RWPE2 (cell line): Measurements from ENCODE around the gene MRPS5.

ENCODE experiments used
- ATAC-seq: fragments of 200-7000 bp; cut with Tn5 transposase; 3 replicates; pipeline ENCODE4 v1.9.1; 2021; ENCODE audit warnings: low read depth
- DNase-seq: peaks from one replicate; pipeline ENCODE4 v3.0.0-alpha.2; 2020; ENCODE audit warnings: low spot score
- H3K27ac ChIP-seq: fragments of 450-650 bp; 2 replicates; pipeline ENCODE4 v1.5.1; 2017; ENCODE audit warnings: mild to moderate bottlenecking; ENCODE audit not compliant: poor library complexity, severe bottlenecking
- H3K27me3 ChIP-seq: fragments of 250-450 bp; sonication (Bioruptor Pico); 2 replicates; pipeline ENCODE4 v1.5.1; 2021; ENCODE audit warnings: mild to moderate bottlenecking, moderate library complexity; ENCODE audit not compliant: insufficient read depth, poor library complexity, severe bottlenecking
- H3K36me3 ChIP-seq: fragments of 250-450 bp; sonication (Bioruptor Pico); 2 replicates; pipeline ENCODE4 v1.5.1; 2020; ENCODE audit warnings: low read depth, mild to moderate bottlenecking, moderate library complexity
- H3K4me1 ChIP-seq: fragments of 250-450 bp; sonication (Bioruptor Pico); 2 replicates; pipeline ENCODE4 v1.5.1; 2021; ENCODE audit warnings: mild to moderate bottlenecking, moderate library complexity; ENCODE audit not compliant: insufficient read depth, poor library complexity, severe bottlenecking
- H3K4me3 ChIP-seq: fragments of 250-450 bp; sonication (Bioruptor Pico); 2 replicates; pipeline ENCODE4 v1.5.1; 2021; ENCODE audit warnings: mild to moderate bottlenecking, moderate library complexity; ENCODE audit not compliant: severe bottlenecking
- H3K9me3 ChIP-seq: fragments of 250-450 bp; sonication (Bioruptor Pico); 2 replicates; pipeline ENCODE4 v1.5.1; 2021; ENCODE audit warnings: mild to moderate bottlenecking, moderate library complexity; ENCODE audit not compliant: severe bottlenecking
- TF ChIP-seq, protein P1 (sequence below): fragments of 450-650 bp; IDR thresholded peaks from one replicate; pipeline ENCODE4 v1.5.1; 2017; ENCODE audit warnings: mild to moderate bottlenecking, moderate library complexity; ENCODE audit not compliant: poor library complexity, severe bottlenecking

The MRPS5 gene

DNA sequence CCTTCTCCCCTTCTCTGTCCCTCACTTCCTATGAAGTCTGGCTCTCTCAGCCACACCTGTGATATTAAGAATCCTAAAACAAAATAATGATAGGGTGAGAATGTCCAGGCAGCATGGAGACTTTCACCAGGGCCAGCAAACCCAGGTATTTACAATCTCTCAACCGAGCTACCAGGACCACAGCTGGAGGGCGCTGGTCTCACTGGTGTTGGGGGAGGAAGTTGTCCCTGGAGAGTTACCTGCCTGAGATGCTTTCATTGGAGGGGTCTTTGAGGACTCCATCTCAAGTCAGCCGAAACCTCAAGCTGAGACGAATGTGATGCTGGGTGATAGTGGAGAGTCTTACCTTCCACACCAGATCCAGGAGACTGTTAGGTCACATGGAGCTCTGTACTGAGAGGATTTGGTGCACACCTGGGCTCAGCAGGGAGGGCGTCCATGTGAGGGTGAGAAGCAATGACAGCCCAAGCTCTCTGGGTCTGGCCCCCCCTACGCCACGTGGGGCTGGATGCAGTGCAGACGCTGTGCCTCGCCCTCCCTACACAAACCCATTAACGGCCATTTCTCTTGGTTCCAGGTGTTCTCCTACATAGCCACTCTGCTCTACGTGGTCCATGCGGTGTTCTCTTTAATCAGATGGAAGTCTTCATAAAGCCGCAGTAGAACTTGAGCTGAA is 68.7 kb downstream of the MRPS5 start:
- Histone ChIP-seq H3K4me1 (peaks cover 4% of the 10 kb centered on the region), H3K36me3 (no peaks in the 10 kb centered on the region), H3K27ac (no peak overlapping the region), H3K9me3 (no peaks in the 10 kb centered on the region), H3K27me3 (no peaks in the 10 kb centered on the region), H3K4me3 (no peak overlapping the region)
- DNase-seq (peak; percentile 12), ATAC-seq (no peak)
- TF ChIP-seq, protein P1, sequence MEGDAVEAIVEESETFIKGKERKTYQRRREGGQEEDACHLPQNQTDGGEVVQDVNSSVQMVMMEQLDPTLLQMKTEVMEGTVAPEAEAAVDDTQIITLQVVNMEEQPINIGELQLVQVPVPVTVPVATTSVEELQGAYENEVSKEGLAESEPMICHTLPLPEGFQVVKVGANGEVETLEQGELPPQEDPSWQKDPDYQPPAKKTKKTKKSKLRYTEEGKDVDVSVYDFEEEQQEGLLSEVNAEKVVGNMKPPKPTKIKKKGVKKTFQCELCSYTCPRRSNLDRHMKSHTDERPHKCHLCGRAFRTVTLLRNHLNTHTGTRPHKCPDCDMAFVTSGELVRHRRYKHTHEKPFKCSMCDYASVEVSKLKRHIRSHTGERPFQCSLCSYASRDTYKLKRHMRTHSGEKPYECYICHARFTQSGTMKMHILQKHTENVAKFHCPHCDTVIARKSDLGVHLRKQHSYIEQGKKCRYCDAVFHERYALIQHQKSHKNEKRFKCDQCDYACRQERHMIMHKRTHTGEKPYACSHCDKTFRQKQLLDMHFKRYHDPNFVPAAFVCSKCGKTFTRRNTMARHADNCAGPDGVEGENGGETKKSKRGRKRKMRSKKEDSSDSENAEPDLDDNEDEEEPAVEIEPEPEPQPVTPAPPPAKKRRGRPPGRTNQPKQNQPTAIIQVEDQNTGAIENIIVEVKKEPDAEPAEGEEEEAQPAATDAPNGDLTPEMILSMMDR = no peak

DNA sequence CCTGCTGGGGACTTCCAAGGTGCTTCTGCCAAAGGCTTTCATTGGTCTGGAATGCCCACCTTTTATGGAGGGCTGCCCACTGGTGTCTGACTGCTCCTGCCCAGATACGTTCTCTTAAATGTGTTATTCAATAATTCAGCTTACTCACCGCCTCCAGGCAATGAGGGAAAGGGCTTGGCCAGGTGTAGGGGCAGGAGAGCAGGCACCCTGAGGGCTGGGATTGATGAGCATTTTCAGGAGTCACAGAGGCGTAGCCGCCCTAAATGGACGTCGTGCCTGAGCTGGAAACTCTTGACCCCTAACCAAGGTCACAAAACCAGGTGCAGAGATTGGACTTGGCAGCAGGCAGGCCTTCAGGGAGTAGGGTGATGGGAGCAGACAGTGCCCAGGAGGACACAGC is 69.3 kb downstream of the MRPS5 start:
- no peak overlapping the region for H3K27ac ChIP-seq
- no peaks in the 10 kb centered on the region for H3K27me3 ChIP-seq
- H3K4me1 ChIP-seq = peaks cover 4% of the 10 kb centered on the region
- ATAC-seq (peak; percentile 78), DNase-seq (no peak)
- H3K4me3 ChIP-seq = no peak overlapping the region
- no peaks in the 10 kb centered on the region for H3K36me3 ChIP-seq
- no peaks in the 10 kb centered on the region for H3K9me3 ChIP-seq
- TF ChIP-seq, protein P1 = no peak

- Histone ChIP-seq H3K27me3 (no peaks in the 10 kb centered on the region), H3K36me3 (no peaks in the 10 kb centered on the region), H3K4me3 (no peak overlapping the region), H3K9me3 (no peaks in the 10 kb centered on the region), H3K4me1 (peaks cover 4% of the 10 kb centered on the region), H3K27ac (no peak overlapping the region)
- ATAC-seq (no peak), DNase-seq (no peak)
- TF ChIP-seq, protein P1 = no peak
Observed at GRCh38 chr2:95051626-95052025, 70.0 kb downstream of the MRPS5 start.

- Histone ChIP-seq H3K9me3 (no peaks in the 10 kb centered on the region), H3K27ac (no peak overlapping the region), H3K4me3 (no peak overlapping the region), H3K27me3 (no peaks in the 10 kb centered on the region), H3K36me3 (no peaks in the 10 kb centered on the region), H3K4me1 (peaks cover 4% of the 10 kb centered on the region)
- no peak for ATAC-seq
- no peak for DNase-seq
- TF ChIP-seq, protein P1 = no peak
Observed at GRCh38 chr2:95050385-95051300, 71.0 kb downstream of the MRPS5 start.
